Daoy (cell line): Measurements from ENCODE around the gene HABP2. TPM values are rescaled to one million over a fixed set of nuclear protein-coding genes. Genes with fewer than 3 reads are reported as not detected.

ENCODE experiments used
- DNase-seq: peaks from one replicate; pipeline ENCODE4 v3.0.0-alpha.2; 2015; ENCODE audit warnings: low read depth
- total RNA-seq: library from RNA; depleted of rRNA; stranded (reverse); fragments of >200 nt; shearing (Covaris generic); gene quantifications from 2 replicates; pipeline ENCODE4 v1.2.3, GENCODE V29; 2014; rRNA removed

Gene HABP2
- total RNA-seq, 1 experiment from 2014 or later = not detected

- no peak for DNase-seq
Measured at GRCh38 chr10:113628607-113629153, 75.8 kb downstream of the HABP2 start.

- DNase-seq = no peak
Measured at GRCh38 chr10:113630929-113631533, 78.2 kb downstream of the HABP2 start.

GRCh38 chr10:113631684-113632367 is 79.0 kb downstream of the HABP2 start:
- no peak for DNase-seq

Other genes with a start within 250 kb of the HABP2 start
- not detected in 2 replicates for gene NRAP, start 111.0 kb downstream of the HABP2 start, total RNA-seq
- 27.4 and 29.0 TPM in 2 replicates for gene CASP7, start 126.9 kb downstream of the HABP2 start, total RNA-seq
- gene PLEKHS1, start 198.6 kb downstream of the HABP2 start, total RNA-seq = not detected in 2 replicates